GM10847 (cell line): ENCODE results near the gene CUX1.

Source experiments
- POLR2A ChIP-seq: IDR thresholded peaks from 2 replicates; pipeline ENCODE4 v1.6.1; 2011; ENCODE audit not compliant: insufficient read length; ENCODE audit errors: extremely low read depth

The CUX1 gene

DNA sequence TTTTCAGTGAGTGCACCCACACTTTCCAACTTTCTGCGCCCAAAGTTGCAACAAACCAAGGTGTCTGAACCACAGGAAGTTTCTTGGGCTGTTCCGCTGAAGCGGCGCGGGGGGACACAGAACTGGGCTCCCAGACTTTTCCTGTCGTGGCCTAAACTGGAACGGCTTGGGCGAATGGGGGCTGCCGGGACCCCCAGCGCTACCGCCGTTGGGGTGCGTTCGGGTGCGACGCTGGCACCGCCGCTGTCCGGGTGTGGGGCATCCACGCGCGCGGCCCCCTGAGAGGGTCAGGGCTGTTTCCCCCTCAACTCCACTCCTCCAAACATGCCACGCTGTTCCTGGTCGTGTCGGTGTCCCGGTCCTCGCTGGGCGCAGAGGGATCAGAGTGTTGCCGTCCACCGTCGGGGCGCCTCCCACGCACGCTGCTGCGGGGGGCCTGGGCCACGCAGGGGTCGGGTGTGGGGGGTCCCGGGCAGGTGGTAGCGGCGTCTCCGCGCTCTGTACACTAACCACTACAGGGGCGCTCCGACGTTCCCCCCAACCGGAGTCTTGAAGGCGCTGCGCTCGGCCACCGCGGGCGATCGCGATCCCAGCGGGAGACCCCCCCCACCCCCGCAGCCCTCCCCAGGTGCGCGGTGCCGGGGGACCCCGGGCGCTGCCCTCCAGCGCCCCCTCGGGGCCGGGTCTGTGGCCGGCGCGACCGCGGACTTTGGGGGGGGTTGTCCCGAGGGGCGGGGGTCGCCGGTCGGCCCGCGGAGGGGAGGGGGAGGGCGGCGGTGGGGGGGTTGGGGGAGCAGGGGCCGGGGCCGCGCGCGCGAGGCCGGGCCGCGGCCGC lies 2.2 kb upstream of the CUX1 start:
- no peak for TF ChIP-seq POLR2A

DNA sequence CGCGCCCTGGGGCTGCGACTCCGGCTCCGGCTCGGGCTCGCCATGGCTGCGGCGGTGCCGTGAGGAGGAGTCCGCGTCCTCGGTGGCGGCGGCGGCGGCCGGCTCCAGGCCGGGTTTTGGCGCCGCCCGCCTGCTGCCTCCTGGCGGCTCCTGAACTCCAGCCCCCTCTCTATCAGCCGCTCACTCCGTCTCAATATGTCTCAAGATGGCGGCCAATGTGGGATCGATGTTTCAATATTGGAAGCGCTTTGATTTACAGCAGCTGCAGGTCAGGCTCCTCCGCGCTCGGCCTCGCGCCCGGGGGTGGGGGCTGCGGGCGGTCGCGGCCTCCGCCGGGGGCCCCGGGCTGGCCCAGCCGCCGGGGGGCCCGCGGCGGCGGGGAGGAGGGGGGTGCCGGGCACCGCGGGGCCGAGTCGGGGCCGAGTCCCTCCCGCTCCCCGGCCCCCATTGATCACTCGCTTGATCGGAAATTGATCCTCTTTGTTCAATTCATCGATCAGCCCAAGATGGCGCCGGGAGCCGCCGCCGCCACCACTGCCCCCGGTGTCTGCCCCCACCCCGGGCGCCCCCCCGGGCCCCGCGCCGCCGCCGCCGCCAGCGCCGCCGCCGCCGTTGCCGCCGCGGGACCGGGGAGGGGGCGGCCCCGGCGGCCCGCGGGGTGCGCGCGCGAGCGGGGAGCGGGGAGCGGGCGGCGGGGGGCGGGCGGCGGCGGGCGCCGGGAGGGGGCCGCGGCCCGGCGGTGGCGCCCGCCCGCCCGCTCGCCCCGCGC lies 1.4 kb upstream of the CUX1 start:
- peak; percentile 21 for TF ChIP-seq POLR2A

GRCh38 chr7:101816595-101817470 lies 593 bp upstream of the CUX1 start:
- no peak for TF ChIP-seq POLR2A

- TF ChIP-seq POLR2A, result no peak
Measured at GRCh38 chr7:101818287-101819071, 1.1 kb downstream of the CUX1 start.

DNA sequence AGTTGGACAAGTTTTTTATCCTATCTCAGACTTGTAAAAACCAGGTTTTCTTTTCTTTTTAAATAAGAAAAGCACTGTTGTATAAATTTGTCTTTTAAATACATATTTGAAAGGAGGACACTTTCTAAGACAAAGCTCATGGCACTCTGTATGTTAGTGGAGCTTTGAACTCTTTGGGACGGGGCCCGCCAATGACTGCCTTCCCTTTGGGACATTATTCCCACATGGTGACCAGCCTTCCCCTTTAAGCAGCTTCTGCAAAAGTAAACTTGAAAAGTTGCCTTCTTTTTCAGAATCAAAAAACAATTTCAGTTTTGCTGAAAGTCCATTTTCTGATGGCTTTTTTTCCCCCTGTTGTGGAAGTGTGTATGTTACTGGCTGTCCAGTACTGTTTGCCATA lies 1.8 kb downstream of the CUX1 start:
- no peak for TF ChIP-seq POLR2A

GRCh38 chr7:101819913-101820522 lies 2.6 kb downstream of the CUX1 start:
- TF ChIP-seq POLR2A, result no peak

DNA sequence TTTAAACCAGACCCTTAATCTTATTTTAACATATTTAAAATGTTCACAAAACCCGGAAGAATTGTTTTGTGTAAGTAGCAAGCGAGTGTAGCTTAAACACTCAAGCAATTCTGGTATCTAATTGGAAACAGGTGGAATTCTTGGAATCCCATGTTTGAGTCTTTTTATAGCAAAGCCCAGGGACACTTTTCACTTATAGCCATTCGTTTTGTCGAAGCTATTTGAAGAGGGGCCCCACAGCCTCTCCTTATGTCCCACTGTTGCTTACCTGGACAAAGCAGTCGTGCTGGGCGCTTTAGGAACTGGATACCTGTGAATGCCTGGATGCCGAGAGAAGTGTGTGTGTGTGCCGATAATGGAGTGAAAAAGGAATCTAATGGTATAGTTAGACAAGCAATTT lies 3.3 kb downstream of the CUX1 start:
- no peak for TF ChIP-seq POLR2A

- TF ChIP-seq POLR2A, result no peak
Measured at GRCh38 chr7:101823096-101823495, 5.7 kb downstream of the CUX1 start.

- no peak for TF ChIP-seq POLR2A
Measured at GRCh38 chr7:101823596-101823995, 6.2 kb downstream of the CUX1 start.

GRCh38 chr7:101824440-101824839 lies 7.0 kb downstream of the CUX1 start:
- no peak for TF ChIP-seq POLR2A

GRCh38 chr7:101826081-101826835 lies 8.8 kb downstream of the CUX1 start:
- no peak for TF ChIP-seq POLR2A

- no peak for TF ChIP-seq POLR2A
Measured at GRCh38 chr7:101828301-101829020, 11.0 kb downstream of the CUX1 start.

GRCh38 chr7:101829374-101829773 lies 11.9 kb downstream of the CUX1 start:
- no peak for TF ChIP-seq POLR2A

GRCh38 chr7:101829821-101830220 lies 12.4 kb downstream of the CUX1 start:
- no peak for TF ChIP-seq POLR2A
